A549 (cell line): Measurements from ENCODE around the gene TTC16. TPM values are rescaled to one million over a fixed set of nuclear protein-coding genes. Genes with fewer than 3 reads are reported as not detected.

Experiments
- ATAC-seq, 2 experiments: fragments of 200-7000 bp in 1 of 2; fragments of >200 bp in 1 of 2; cut with Nextera tagmentation in 1 of 2; cut with Tn5 transposase in 1 of 2; 3 replicates each; pipeline versions ENCODE4 v1.8.0 to v1.9.1; 2018 to 2020; ENCODE audit warnings: mild to moderate bottlenecking in 1 of 2, moderate library complexity in 1 of 2
- CTCF ChIA-PET: fragments of 300-600 bp; sonication (Branson Sonifier 250); formaldehyde crosslinking; extraction: SDS; loops from one replicate; lab custom pipeline; 2021; ENCODE audit warnings: antibody characterized with exemption, inconsistent platforms; lab: Yijun Ruan, JAX
- POLR2A ChIA-PET: fragments of 350-600 bp; formaldehyde crosslinking; extraction: SDS; loops from one replicate; lab custom pipeline; 2021; ENCODE audit warnings: antibody characterized with exemption, inconsistent platforms; lab: Yijun Ruan, JAX
- DNase-seq, 2 experiments: peaks; one replicate each; pipeline versions ENCODE4 v3.0.0 to v3.0.0-alpha.2; 2011 to 2016; ENCODE audit warnings: low read depth in 1 of 2, low spot score in 1 of 2
- FAIRE-seq: peaks from 2 replicates; lab custom pipeline; 2011; peaks lifted over from hg19 to GRCh38; lab: Jason Lieb, UNC
- H3K27ac ChIP-seq, 2 experiments: fragments of >200 bp; sonication (Bioruptor Twin); formaldehyde crosslinking; 3 replicates each; pipeline ENCODE4 v1.5.1; 2016 to 2017
- H3K4me1 ChIP-seq: fragments of >200 bp; sonication (Bioruptor Twin); formaldehyde crosslinking; 3 replicates; pipeline ENCODE4 v1.6.1; 2016
- H3K4me2 ChIP-seq: fragments of >200 bp; sonication (Bioruptor Twin); formaldehyde crosslinking; 3 replicates; pipeline ENCODE4 v1.6.1; 2016
- H3K4me3 ChIP-seq: fragments of >200 bp; sonication (Bioruptor Twin); formaldehyde crosslinking; 3 replicates; pipeline ENCODE4 v1.5.1; 2016
- H3K9me3 ChIP-seq: fragments of >200 bp; sonication (Bioruptor Twin); formaldehyde crosslinking; 3 replicates; pipeline ENCODE4 v1.6.1; 2016
- BHLHE40 ChIP-seq: IDR thresholded peaks from 2 replicates; pipeline ENCODE4 v1.6.1; 2012; ENCODE audit warnings: low read depth, low read length, inconsistent platforms
- CBX2 ChIP-seq: fragments of 200-600 bp; sonication (generic); IDR thresholded peaks from 2 replicates; pipeline ENCODE4 v1.6.1; 2016; ENCODE audit warnings: low read depth, mild to moderate bottlenecking, borderline replicate concordance
- CBX8 ChIP-seq: fragments of 200-600 bp; sonication (generic); IDR thresholded peaks from 2 replicates; pipeline ENCODE4 v1.6.1; 2016
- CHD2 ChIP-seq: fragments of 150-350 bp; IDR thresholded peaks from 2 replicates; pipeline ENCODE4 v1.6.1; 2014; ENCODE audit warnings: low read length; ENCODE audit not compliant: partially characterized antibody
- CHD4 ChIP-seq: fragments of 200-600 bp; sonication (generic); IDR thresholded peaks from 2 replicates; pipeline ENCODE4 v1.6.1; 2016; ENCODE audit warnings: antibody characterized with exemption, mild to moderate bottlenecking, borderline replicate concordance
- EHMT2 ChIP-seq: fragments of 200-600 bp; sonication (generic); IDR thresholded peaks from 2 replicates; pipeline ENCODE4 v1.6.1; 2016; ENCODE audit warnings: antibody characterized with exemption, low read depth, mild to moderate bottlenecking, moderate library complexity
- FOSB ChIP-seq: fragments of 250-450 bp; sonication (Bioruptor Pico); IDR thresholded peaks from 2 replicates; pipeline ENCODE4 v1.5.0; 2020; ENCODE audit warnings: mild to moderate bottlenecking, moderate library complexity
- GATA3 ChIP-seq: IDR thresholded peaks from 2 replicates; pipeline ENCODE4 v1.6.1; 2012; ENCODE audit warnings: borderline replicate concordance
- HDAC2 ChIP-seq: fragments of 200-600 bp; sonication (generic); IDR thresholded peaks from 2 replicates; pipeline ENCODE4 v1.6.1; 2016
- HEYL ChIP-seq: fragments of 250-450 bp; sonication (Bioruptor Pico); IDR thresholded peaks from 2 replicates; pipeline ENCODE4 v1.8.0; 2021; ENCODE audit warnings: mild to moderate bottlenecking, moderate library complexity
- JUNB ChIP-seq: fragments of >200 bp; sonication (Bioruptor Twin); formaldehyde crosslinking; IDR thresholded peaks from 2 replicates; pipeline ENCODE4 v1.6.1; 2016
- MAFK ChIP-seq: fragments of 450-650 bp; IDR thresholded peaks from 2 replicates; pipeline ENCODE4 v1.6.1; 2014; ENCODE audit not compliant: partially characterized antibody
- MYC ChIP-seq: IDR thresholded peaks from 2 replicates; pipeline ENCODE4 v1.6.1; 2012; ENCODE audit warnings: mild to moderate bottlenecking, inconsistent platforms, low read length, improper control_type of control experiment, borderline replicate concordance
- POLR2A ChIP-seq: IDR thresholded peaks from 2 replicates; pipeline ENCODE4 v1.6.1; 2012; ENCODE audit warnings: mild to moderate bottlenecking, low read length
- RNF2 ChIP-seq: fragments of 200-600 bp; sonication (generic); IDR thresholded peaks from 2 replicates; pipeline ENCODE4 v1.6.1; 2016; ENCODE audit warnings: low read depth, mild to moderate bottlenecking, antibody characterized with exemption, moderate library complexity, borderline replicate concordance
- TFCP2L1 ChIP-seq: fragments of 250-450 bp; sonication (Bioruptor Pico); IDR thresholded peaks from 2 replicates; pipeline ENCODE4 v1.5.0; 2021; ENCODE audit warnings: mild to moderate bottlenecking
- TP53 ChIP-seq: fragments of 250-450 bp; sonication (Bioruptor Pico); IDR thresholded peaks from 2 replicates; pipeline ENCODE4 v1.5.0; 2021; ENCODE audit warnings: mild to moderate bottlenecking, moderate library complexity
- ZSCAN20 ChIP-seq: fragments of 250-450 bp; sonication (Bioruptor Pico); IDR thresholded peaks from 2 replicates; pipeline ENCODE4 v1.8.0; 2022; ENCODE audit warnings: mild to moderate bottlenecking, moderate library complexity
- WGBS: methylation state at CpG from one replicate; pipeline ENCODE4 v1.1.6; 2017; ENCODE audit errors: missing lambda C conversion rate; 5-methylcytosine and 5-hydroxymethylcytosine counted together
- polyA plus RNA-seq, 4 experiments: library from polyadenylated mRNA; depleted of rRNA in 3 of 4; stranded (reverse); fragments of >200 nt; fragmentation: RNase III in 1 of 4; extraction: RNeasy Plus Mini Kit Qiagen cat#74134 plus additional on column Dnase treatment in 1 of 4; gene quantifications; 2 replicates in 3 of 4; 3 replicates in 1 of 4; pipeline ENCODE4 v1.2.3, GENCODE V29; 2011 to 2017
- TF ChIP-seq, protein P1 (sequence below): fragments of 250-450 bp; sonication (Bioruptor Pico); IDR thresholded peaks from 2 replicates; pipeline ENCODE4 v1.5.0; 2020; ENCODE audit warnings: low read depth, mild to moderate bottlenecking, moderate library complexity
- TF ChIP-seq, protein P2 (sequence below): IDR thresholded peaks from 2 replicates; pipeline ENCODE4 v1.6.1; 2012
- TF ChIP-seq, protein P3 (sequence below): IDR thresholded peaks from 2 replicates; pipeline ENCODE4 v1.6.1; 2012
- TF ChIP-seq, protein P4 (sequence below): fragments of 200-600 bp; sonication (generic); IDR thresholded peaks from 2 replicates; pipeline ENCODE4 v1.6.1; 2016; ENCODE audit warnings: antibody characterized with exemption, mild to moderate bottlenecking, moderate library complexity
- TF ChIP-seq, protein P5 (sequence below): fragments of 150-350 bp; IDR thresholded peaks from 2 replicates; pipeline ENCODE4 v1.6.1; 2014; ENCODE audit warnings: low read depth, mild to moderate bottlenecking, low read length

The TTC16 gene
- polyA plus RNA-seq, 2 of the 4 experiments (the other 2 are of a cell fraction) = not detected

DNA sequence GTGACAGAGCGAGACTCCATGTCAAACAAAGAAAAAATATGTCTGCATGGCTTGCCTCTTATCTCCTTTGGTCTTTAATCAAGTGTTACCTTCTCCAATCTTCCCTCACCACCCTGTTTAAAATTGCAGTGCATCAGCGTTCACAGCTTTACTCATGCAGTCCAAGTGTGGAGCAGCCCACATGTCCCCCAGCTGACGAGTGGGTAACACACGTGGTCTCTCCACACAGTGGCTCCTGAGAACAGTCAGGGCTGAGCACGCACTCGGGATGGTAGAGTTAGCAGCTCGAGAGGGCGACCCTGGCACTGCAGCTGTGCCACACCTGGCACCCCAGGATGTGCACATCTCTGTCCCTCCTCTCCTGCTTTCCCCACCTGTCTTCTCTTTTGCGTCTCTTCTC is 35.0 kb upstream of the TTC16 start:
- WGBS = 90% methylated on average over 9 of the region's 9 CpGs
- POLR2A ChIA-PET = no interaction called here
- TF ChIP-seq MYC = no peak
- TF ChIP-seq TFCP2L1 = no peak
- TF ChIP-seq, protein P1, sequence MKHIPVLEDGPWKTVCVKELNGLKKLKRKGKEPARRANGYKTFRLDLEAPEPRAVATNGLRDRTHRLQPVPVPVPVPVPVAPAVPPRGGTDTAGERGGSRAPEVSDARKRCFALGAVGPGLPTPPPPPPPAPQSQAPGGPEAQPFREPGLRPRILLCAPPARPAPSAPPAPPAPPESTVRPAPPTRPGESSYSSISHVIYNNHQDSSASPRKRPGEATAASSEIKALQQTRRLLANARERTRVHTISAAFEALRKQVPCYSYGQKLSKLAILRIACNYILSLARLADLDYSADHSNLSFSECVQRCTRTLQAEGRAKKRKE = no peak
- TF ChIP-seq, protein P2, sequence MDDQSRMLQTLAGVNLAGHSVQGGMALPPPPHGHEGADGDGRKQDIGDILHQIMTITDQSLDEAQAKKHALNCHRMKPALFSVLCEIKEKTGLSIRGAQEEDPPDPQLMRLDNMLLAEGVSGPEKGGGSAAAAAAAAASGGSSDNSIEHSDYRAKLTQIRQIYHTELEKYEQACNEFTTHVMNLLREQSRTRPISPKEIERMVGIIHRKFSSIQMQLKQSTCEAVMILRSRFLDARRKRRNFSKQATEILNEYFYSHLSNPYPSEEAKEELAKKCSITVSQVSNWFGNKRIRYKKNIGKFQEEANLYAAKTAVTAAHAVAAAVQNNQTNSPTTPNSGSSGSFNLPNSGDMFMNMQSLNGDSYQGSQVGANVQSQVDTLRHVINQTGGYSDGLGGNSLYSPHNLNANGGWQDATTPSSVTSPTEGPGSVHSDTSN = no peak
- no peak for TF ChIP-seq TP53 (CRISPR knock-in tag)
- TF ChIP-seq JUNB = no peak
- no peak for TF ChIP-seq HDAC2
- TF ChIP-seq, protein P3, sequence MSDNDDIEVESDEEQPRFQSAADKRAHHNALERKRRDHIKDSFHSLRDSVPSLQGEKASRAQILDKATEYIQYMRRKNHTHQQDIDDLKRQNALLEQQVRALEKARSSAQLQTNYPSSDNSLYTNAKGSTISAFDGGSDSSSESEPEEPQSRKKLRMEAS = no peak
- TF ChIP-seq CBX2 = no peak
- TF ChIP-seq POLR2A = no peak
- no peak for TF ChIP-seq RNF2
- TF ChIP-seq EHMT2 = no peak
- TF ChIP-seq FOSB (CRISPR knock-in tag) = no peak
- TF ChIP-seq, all 56 proteins: peak for 0
- CTCF ChIA-PET = interaction anchor here (0.6 to 3.2 kb wide), 8 partner anchors 14 to 330 kb away, joined by 3 to 12 read pairs (median 3); partner anchors contain the start of gene TOR2A
- ATAC-seq (no peak), FAIRE-seq (no peak), DNase-seq (no peak)
- no peak overlapping the region for H3K27ac ChIP-seq
- H3K4me1 ChIP-seq = peaks cover 5% of the 10 kb centered on the region; the same call in 2 of the 3 replicates
- H3K4me2 ChIP-seq = no peak overlapping the region
- no peak overlapping the region for H3K4me3 ChIP-seq
- H3K9me3 ChIP-seq = no peaks in the 10 kb centered on the region

DNA sequence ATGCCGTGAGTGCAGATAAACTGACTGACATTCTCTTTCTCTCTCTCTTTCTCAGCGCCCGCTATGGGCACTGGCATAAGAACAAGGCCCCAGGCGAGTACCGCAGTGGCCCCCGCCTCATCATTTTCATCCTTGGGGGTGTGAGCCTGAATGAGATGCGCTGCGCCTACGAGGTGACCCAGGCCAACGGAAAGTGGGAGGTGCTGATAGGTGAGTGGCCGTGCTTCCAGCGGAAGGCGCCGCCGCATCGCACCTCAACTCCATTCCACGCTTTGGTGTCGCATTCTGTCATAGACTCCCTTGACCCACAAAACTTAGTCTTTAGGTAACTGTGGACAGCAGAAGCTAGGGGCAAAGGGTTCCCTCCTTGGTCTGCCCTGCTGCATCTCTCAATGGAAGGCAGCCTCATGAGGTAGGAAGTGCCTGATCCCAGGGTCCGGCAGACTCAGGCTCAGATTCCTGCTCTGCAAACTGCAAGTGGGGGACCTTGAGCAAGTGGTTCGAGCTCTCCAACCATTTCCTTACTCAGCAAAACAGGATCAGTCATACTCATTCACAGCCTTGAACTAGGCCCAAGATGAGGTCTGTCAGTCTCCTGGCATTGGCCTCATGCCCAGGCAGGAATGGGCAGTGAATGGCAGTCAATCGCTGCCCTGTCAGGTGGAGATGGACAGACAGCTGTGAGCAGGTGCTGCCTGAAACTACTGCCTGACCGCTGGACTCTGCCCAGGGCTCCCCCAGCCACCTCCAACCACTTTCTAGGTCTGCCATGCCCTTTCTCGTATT is 33.3 kb upstream of the TTC16 start:
- no peaks in the 10 kb centered on the region for H3K9me3 ChIP-seq
- TF ChIP-seq MAFK (peak; percentile 62), ZSCAN20 (CRISPR knock-in tag) (no peak), HEYL (CRISPR knock-in tag) (no peak), CBX8 (no peak), JUNB (no peak)
- TF ChIP-seq, all 56 proteins: peak for 1
- H3K27ac ChIP-seq = no peak overlapping the region
- CTCF ChIA-PET = interaction anchor here (1.0 to 3.6 kb wide), 6 partner anchors 10 to 238 kb away, joined by 3 to 21 read pairs (median 4); partner anchors contain the start of gene TOR2A
- H3K4me1 ChIP-seq = peaks cover 5% of the 10 kb centered on the region; the same call in 2 of the 3 replicates
- ATAC-seq (no peak), FAIRE-seq (no peak), DNase-seq (no peak)
- POLR2A ChIA-PET = no interaction called here
- H3K4me2 ChIP-seq = no peak overlapping the region
- no peak overlapping the region for H3K4me3 ChIP-seq
- WGBS = 94% methylated on average over 23 of the region's 23 CpGs

DNA sequence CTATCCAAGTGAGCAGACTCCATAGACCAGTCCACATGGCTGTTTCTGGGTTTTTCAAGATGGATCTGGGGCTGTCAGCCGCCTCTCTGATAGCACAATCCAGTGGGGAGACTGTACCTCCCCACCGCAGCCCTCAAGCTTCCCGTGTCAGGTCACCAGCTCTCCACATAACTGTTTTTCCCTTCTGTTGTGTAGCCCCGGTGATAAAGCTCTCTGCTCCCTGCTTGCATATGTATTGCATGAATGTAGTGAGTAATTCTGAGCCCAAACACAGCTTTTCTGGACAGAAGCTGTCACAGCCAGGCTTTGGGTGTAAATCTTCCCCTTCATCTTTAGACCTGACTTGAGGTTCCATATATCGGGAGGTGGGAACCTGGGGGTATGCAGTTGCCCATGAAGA is 32.2 kb upstream of the TTC16 start:
- POLR2A ChIA-PET = no interaction called here
- H3K9me3 ChIP-seq = no peaks in the 10 kb centered on the region
- CTCF ChIA-PET = interaction anchor here (0.9 to 3.6 kb wide), 8 partner anchors 9 to 186 kb away, joined by 3 to 21 read pairs (median 4); partner anchors contain the start of genes CFAP157 and TOR2A
- no peak overlapping the region for H3K4me2 ChIP-seq
- H3K27ac ChIP-seq = no peak overlapping the region
- peaks cover 5% of the 10 kb centered on the region; the same call in 2 of the 3 replicates for H3K4me1 ChIP-seq
- no peak for DNase-seq
- ATAC-seq = no peak
- no peak for FAIRE-seq
- WGBS = 95% methylated on average over 5 of the region's 5 CpGs
- no peak overlapping the region for H3K4me3 ChIP-seq
- TF ChIP-seq, protein P2 = no peak
- TF ChIP-seq, protein P4, sequence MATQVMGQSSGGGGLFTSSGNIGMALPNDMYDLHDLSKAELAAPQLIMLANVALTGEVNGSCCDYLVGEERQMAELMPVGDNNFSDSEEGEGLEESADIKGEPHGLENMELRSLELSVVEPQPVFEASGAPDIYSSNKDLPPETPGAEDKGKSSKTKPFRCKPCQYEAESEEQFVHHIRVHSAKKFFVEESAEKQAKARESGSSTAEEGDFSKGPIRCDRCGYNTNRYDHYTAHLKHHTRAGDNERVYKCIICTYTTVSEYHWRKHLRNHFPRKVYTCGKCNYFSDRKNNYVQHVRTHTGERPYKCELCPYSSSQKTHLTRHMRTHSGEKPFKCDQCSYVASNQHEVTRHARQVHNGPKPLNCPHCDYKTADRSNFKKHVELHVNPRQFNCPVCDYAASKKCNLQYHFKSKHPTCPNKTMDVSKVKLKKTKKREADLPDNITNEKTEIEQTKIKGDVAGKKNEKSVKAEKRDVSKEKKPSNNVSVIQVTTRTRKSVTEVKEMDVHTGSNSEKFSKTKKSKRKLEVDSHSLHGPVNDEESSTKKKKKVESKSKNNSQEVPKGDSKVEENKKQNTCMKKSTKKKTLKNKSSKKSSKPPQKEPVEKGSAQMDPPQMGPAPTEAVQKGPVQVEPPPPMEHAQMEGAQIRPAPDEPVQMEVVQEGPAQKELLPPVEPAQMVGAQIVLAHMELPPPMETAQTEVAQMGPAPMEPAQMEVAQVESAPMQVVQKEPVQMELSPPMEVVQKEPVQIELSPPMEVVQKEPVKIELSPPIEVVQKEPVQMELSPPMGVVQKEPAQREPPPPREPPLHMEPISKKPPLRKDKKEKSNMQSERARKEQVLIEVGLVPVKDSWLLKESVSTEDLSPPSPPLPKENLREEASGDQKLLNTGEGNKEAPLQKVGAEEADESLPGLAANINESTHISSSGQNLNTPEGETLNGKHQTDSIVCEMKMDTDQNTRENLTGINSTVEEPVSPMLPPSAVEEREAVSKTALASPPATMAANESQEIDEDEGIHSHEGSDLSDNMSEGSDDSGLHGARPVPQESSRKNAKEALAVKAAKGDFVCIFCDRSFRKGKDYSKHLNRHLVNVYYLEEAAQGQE = no peak
- TF ChIP-seq CHD4 (no peak), CHD2 (no peak), ZSCAN20 (CRISPR knock-in tag) (no peak), GATA3 (no peak), MYC (no peak), BHLHE40 (no peak)
- TF ChIP-seq, protein P5, sequence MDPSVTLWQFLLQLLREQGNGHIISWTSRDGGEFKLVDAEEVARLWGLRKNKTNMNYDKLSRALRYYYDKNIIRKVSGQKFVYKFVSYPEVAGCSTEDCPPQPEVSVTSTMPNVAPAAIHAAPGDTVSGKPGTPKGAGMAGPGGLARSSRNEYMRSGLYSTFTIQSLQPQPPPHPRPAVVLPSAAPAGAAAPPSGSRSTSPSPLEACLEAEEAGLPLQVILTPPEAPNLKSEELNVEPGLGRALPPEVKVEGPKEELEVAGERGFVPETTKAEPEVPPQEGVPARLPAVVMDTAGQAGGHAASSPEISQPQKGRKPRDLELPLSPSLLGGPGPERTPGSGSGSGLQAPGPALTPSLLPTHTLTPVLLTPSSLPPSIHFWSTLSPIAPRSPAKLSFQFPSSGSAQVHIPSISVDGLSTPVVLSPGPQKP = no peak
